ENCODE measurements around the gene MAP3K6. TPM values are rescaled to one million over a fixed set of nuclear protein-coding genes. Genes with fewer than 3 reads are reported as not detected.
A peak's percentile ranks its signal among the peaks of the same experiment; 100 is the strongest.

MAP3K6 gene
- total and polyA plus RNA-seq, 2 of the 13 experiments (the other 11 are each of a cell fraction or from before 2014, with no cell fraction given) = 2.7 to 3.2 TPM

- TF ChIP-seq TFE3 (CRISPR knock-in tag; IDR thresholded peaks at IDR 0.05) = 0 out of 2 replicates have a peak, but pooled peaks have one; percentile 28
- TF ChIP-seq ZNF556 (CRISPR knock-in tag; IDR thresholded peaks at IDR 0.05; ENCODE audit: borderline replicate concordance) = no peak
- TF ChIP-seq, protein P1, sequence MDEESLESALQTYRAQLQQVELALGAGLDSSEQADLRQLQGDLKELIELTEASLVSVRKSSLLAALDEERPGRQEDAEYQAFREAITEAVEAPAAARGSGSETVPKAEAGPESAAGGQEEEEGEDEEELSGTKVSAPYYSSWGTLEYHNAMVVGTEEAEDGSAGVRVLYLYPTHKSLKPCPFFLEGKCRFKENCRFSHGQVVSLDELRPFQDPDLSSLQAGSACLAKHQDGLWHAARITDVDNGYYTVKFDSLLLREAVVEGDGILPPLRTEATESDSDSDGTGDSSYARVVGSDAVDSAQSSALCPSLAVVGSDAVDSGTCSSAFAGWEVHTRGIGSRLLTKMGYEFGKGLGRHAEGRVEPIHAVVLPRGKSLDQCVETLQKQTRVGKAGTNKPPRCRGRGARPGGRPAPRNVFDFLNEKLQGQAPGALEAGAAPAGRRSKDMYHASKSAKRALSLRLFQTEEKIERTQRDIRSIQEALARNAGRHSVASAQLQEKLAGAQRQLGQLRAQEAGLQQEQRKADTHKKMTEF (CRISPR knock-in tag; IDR thresholded peaks at IDR 0.05) = peak; percentile 48; the same call in 1 of the 2 replicates
- no peak for TF ChIP-seq AHR (CRISPR knock-in tag; IDR thresholded peaks at IDR 0.05)
- 0 out of 2 replicates have a peak, but pooled peaks have one; percentile 33 for TF ChIP-seq CENPT (CRISPR knock-in tag; IDR thresholded peaks at IDR 0.05; ENCODE audit: low read depth)
- TF ChIP-seq, protein P2, sequence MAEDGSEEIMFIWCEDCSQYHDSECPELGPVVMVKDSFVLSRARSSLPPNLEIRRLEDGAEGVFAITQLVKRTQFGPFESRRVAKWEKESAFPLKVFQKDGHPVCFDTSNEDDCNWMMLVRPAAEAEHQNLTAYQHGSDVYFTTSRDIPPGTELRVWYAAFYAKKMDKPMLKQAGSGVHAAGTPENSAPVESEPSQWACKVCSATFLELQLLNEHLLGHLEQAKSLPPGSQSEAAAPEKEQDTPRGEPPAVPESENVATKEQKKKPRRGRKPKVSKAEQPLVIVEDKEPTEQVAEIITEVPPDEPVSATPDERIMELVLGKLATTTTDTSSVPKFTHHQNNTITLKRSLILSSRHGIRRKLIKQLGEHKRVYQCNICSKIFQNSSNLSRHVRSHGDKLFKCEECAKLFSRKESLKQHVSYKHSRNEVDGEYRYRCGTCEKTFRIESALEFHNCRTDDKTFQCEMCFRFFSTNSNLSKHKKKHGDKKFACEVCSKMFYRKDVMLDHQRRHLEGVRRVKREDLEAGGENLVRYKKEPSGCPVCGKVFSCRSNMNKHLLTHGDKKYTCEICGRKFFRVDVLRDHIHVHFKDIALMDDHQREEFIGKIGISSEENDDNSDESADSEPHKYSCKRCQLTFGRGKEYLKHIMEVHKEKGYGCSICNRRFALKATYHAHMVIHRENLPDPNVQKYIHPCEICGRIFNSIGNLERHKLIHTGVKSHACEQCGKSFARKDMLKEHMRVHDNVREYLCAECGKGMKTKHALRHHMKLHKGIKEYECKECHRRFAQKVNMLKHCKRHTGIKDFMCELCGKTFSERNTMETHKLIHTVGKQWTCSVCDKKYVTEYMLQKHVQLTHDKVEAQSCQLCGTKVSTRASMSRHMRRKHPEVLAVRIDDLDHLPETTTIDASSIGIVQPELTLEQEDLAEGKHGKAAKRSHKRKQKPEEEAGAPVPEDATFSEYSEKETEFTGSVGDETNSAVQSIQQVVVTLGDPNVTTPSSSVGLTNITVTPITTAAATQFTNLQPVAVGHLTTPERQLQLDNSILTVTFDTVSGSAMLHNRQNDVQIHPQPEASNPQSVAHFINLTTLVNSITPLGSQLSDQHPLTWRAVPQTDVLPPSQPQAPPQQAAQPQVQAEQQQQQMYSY (CRISPR knock-in tag; IDR thresholded peaks at IDR 0.05) = peak; percentile 70; the same call in 1 of the 2 replicates
- peak; percentile 86 for TF ChIP-seq PHF8 (CRISPR knock-in tag; IDR thresholded peaks at IDR 0.05)
- peak; percentile 6 for TF ChIP-seq SKI (IDR thresholded peaks at IDR 0.05; ENCODE audit: partially characterized antibody)
- TF ChIP-seq ZNF784 (CRISPR knock-in tag; IDR thresholded peaks at IDR 0.05; ENCODE audit: borderline replicate concordance) = peak; percentile 21; the same call in 1 of the 2 replicates
- no peak for TF ChIP-seq SRSF9 (IDR thresholded peaks at IDR 0.05; ENCODE audit: borderline replicate concordance, insufficient read depth, low read depth, low read length, poor library complexity, severe bottlenecking)
- TF ChIP-seq HDAC6 (IDR thresholded peaks at IDR 0.05; ENCODE audit: low read depth, low read length) = no peak
- peak; percentile 32; the same call in 1 of the 2 replicates for TF ChIP-seq HDAC2 (CRISPR knock-in tag; IDR thresholded peaks at IDR 0.05)
- TF ChIP-seq MIER2 (CRISPR knock-in tag; IDR thresholded peaks at IDR 0.05) = no peak
- TF ChIP-seq ZBTB39 (CRISPR knock-in tag; IDR thresholded peaks at IDR 0.05) = 0 out of 2 replicates have a peak, but pooled peaks have one; percentile 7
- peak; percentile 87 for TF ChIP-seq GZF1 (CRISPR knock-in tag; IDR thresholded peaks at IDR 0.05)
- peak; percentile 10 for TF ChIP-seq ZNF883 (CRISPR knock-in tag; IDR thresholded peaks at IDR 0.05; ENCODE audit: not compliant biosample characterization)
- TF ChIP-seq TOPORS (CRISPR knock-in tag; IDR thresholded peaks at IDR 0.05) = 0 out of 2 replicates have a peak, but pooled peaks have one; percentile 27
Observed at GRCh38 chr1:27342778-27343638, 23.8 kb downstream of the MAP3K6 start (continued).
